NB4 (cell line): ENCODE results near the gene IYD.

ENCODE experiments used
- MAX ChIP-seq: IDR thresholded peaks from 2 replicates; pipeline ENCODE4 v1.6.1; 2011; ENCODE audit warnings: low read depth, low read length
- MYC ChIP-seq: IDR thresholded peaks from 2 replicates; pipeline ENCODE4 v1.6.1; 2011; ENCODE audit warnings: low read depth, low read length
- POLR2A ChIP-seq: IDR thresholded peaks from 2 replicates; pipeline ENCODE4 v1.6.1; 2011; ENCODE audit warnings: mild to moderate bottlenecking; ENCODE audit not compliant: insufficient read length; ENCODE audit errors: extremely low read depth
- TF ChIP-seq, protein P1 (sequence below): IDR thresholded peaks from one replicate; pipeline ENCODE4 v1.5.1; 2012; ENCODE audit warnings: low read depth, low read length

DNA sequence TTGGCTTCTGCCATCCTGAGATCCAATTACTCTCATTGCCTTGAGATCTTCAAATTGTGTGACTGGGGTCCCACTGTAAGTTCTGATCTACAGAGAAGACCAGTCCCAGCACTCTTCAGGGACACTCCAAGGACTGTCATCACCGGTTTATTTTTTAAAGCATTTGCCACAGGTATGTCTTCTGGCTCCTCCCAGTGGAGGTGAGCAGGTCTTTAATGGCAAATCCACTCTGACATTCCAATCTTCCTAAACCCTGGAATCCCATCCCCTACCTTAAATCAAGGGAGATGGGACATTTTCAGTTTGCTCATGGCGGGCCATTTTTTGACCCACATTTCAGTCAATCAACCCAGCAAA is 35.2 kb upstream of the IYD start:
- TF ChIP-seq, protein P1, sequence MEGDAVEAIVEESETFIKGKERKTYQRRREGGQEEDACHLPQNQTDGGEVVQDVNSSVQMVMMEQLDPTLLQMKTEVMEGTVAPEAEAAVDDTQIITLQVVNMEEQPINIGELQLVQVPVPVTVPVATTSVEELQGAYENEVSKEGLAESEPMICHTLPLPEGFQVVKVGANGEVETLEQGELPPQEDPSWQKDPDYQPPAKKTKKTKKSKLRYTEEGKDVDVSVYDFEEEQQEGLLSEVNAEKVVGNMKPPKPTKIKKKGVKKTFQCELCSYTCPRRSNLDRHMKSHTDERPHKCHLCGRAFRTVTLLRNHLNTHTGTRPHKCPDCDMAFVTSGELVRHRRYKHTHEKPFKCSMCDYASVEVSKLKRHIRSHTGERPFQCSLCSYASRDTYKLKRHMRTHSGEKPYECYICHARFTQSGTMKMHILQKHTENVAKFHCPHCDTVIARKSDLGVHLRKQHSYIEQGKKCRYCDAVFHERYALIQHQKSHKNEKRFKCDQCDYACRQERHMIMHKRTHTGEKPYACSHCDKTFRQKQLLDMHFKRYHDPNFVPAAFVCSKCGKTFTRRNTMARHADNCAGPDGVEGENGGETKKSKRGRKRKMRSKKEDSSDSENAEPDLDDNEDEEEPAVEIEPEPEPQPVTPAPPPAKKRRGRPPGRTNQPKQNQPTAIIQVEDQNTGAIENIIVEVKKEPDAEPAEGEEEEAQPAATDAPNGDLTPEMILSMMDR, result no peak
- TF ChIP-seq POLR2A (no peak), MYC (no peak), MAX (no peak)
